GM19099 (cell line): ENCODE measurements around the gene KDM4E.

ENCODE experiments used
- POLR2A ChIP-seq: IDR thresholded peaks from 3 replicates; pipeline ENCODE4 v1.6.1; 2011; ENCODE audit warnings: low read depth; ENCODE audit not compliant: insufficient read length; ENCODE audit errors: extremely low read depth

KDM4E gene

GRCh38 chr11:95074792-95075563 is 49.9 kb downstream of the KDM4E start:
- no peak for TF ChIP-seq POLR2A

GRCh38 chr11:95076416-95076815 is 51.4 kb downstream of the KDM4E start:
- no peak for TF ChIP-seq POLR2A

GRCh38 chr11:95076981-95077380 is 51.9 kb downstream of the KDM4E start:
- TF ChIP-seq POLR2A: no peak
